IMR-90 (cell line): Measurements from ENCODE around the gene OXNAD1. TPM values are rescaled to one million over a fixed set of nuclear protein-coding genes. Genes with fewer than 3 reads are reported as not detected.

ENCODE experiments used
- ATAC-seq: fragments of 200-7000 bp; cut with Tn5 transposase; 2 replicates; pipeline ENCODE4 v1.9.1; 2020; ENCODE audit warnings: low read depth, mild to moderate bottlenecking, moderate library complexity
- BruUV-seq: library from RNA; stranded (reverse); fragments of 400-500 nt; replicated peaks from 2 replicates; lab custom pipeline; 2021; lab: Mats Ljungman, UMichigan
- CTCF ChIA-PET: fragments of 300-600 bp; formaldehyde crosslinking; extraction: SDS; loops from one replicate; lab custom pipeline; 2021; ENCODE audit warnings: antibody characterized with exemption; lab: Yijun Ruan, JAX
- POLR2A ChIA-PET: fragments of 300-600 bp; sonication (Branson Sonifier 250); formaldehyde crosslinking; loops from one replicate; lab custom pipeline; 2022; ENCODE audit warnings: antibody characterized with exemption; ENCODE audit not compliant: unreplicated experiment; lab: Charles Lee
- DNase-seq: peaks from one replicate; pipeline ENCODE4 v3.0.0; 2013
- H2AFZ ChIP-seq: replicated peaks from 2 replicates; pipeline ENCODE3; 2013; ENCODE audit warnings: low read length, mild to moderate bottlenecking; ENCODE audit not compliant: poor library complexity
- H2AK5ac ChIP-seq: 2 replicates; pipeline ENCODE4 v1.6.1; 2013; ENCODE audit warnings: low read depth, low read length, inconsistent platforms
- H2AK9ac ChIP-seq: replicated peaks from 2 replicates; pipeline ENCODE3; 2013; ENCODE audit warnings: mild to moderate bottlenecking, low read depth, low read length, moderate library complexity; ENCODE audit not compliant: poor library complexity
- H2BK120ac ChIP-seq: 2 replicates; pipeline ENCODE4 v1.6.1; 2013; ENCODE audit warnings: low read depth, low read length, inconsistent platforms
- H2BK15ac ChIP-seq: 3 replicates; pipeline ENCODE4 v1.6.1; 2013; ENCODE audit warnings: low read depth, low read length, inconsistent platforms
- H2BK20ac ChIP-seq: 2 replicates; pipeline ENCODE4 v1.6.1; 2013; ENCODE audit warnings: low read depth, mild to moderate bottlenecking, inconsistent platforms, low read length, moderate library complexity
- H2BK5ac ChIP-seq: 2 replicates; pipeline ENCODE4 v1.6.1; 2013; ENCODE audit warnings: mild to moderate bottlenecking, low read depth, low read length, inconsistent platforms; ENCODE audit not compliant: poor library complexity, severe bottlenecking
- H3K14ac ChIP-seq: replicated peaks from 2 replicates; pipeline ENCODE4 v1.6.1; 2013; ENCODE audit warnings: low read depth, low read length, inconsistent platforms
- H3K18ac ChIP-seq: 2 replicates; pipeline ENCODE4 v1.6.1; 2013; ENCODE audit warnings: low read depth, low read length, control low read depth
- H3K23ac ChIP-seq: 2 replicates; pipeline ENCODE4 v1.6.1; 2013; ENCODE audit warnings: low read depth, low read length, inconsistent platforms
- H3K27ac ChIP-seq: 2 replicates; pipeline ENCODE4 v1.5.1; 2013; ENCODE audit warnings: mild to moderate bottlenecking, control low read depth, low read length; ENCODE audit not compliant: insufficient read depth
- H3K27me3 ChIP-seq: 2 replicates; pipeline ENCODE4 v1.6.1; 2013; ENCODE audit warnings: low read length; ENCODE audit not compliant: control insufficient read depth, insufficient read depth
- H3K36me3 ChIP-seq: 2 replicates; pipeline ENCODE4 v1.6.1; 2013; ENCODE audit warnings: low read length, mixed read lengths; ENCODE audit not compliant: control insufficient read depth, insufficient read depth
- H3K4ac ChIP-seq: 2 replicates; pipeline ENCODE4 v1.6.1; 2013; ENCODE audit warnings: low read depth, low read length, inconsistent platforms
- H3K4me1 ChIP-seq: 2 replicates; pipeline ENCODE4 v1.6.1; 2013; ENCODE audit warnings: low read length, mixed read lengths; ENCODE audit not compliant: control insufficient read depth, insufficient read depth
- H3K4me2 ChIP-seq: 2 replicates; pipeline ENCODE4 v1.6.1; 2013; ENCODE audit warnings: low read depth, mild to moderate bottlenecking, control low read depth, low read length, moderate library complexity
- H3K4me3 ChIP-seq: 2 replicates; pipeline ENCODE4 v1.5.1; 2013; ENCODE audit warnings: low read depth, mild to moderate bottlenecking, control low read depth, low read length, moderate library complexity; ENCODE audit not compliant: insufficient read depth
- H3K56ac ChIP-seq: 2 replicates; pipeline ENCODE4 v1.6.1; 2013; ENCODE audit warnings: low read length, inconsistent platforms; ENCODE audit not compliant: insufficient read depth; ENCODE audit errors: extremely low read depth
- H3K79me1 ChIP-seq, 2 experiments: 2 replicates each; pipeline ENCODE4 v1.6.1; 2013; ENCODE audit warnings: low read length in 2 of 2, inconsistent platforms in 1 of 2, low read depth in 1 of 2
- H3K9ac ChIP-seq: 2 replicates; pipeline ENCODE4 v1.6.1; 2013; ENCODE audit warnings: low read depth, low read length, control low read depth
- H3K9me1 ChIP-seq: 2 replicates; pipeline ENCODE4 v1.6.1; 2013; ENCODE audit warnings: low read length, inconsistent platforms; ENCODE audit not compliant: insufficient read depth
- H3K9me3 ChIP-seq: 2 replicates; pipeline ENCODE4 v1.6.1; 2013; ENCODE audit warnings: low read length; ENCODE audit not compliant: control insufficient read depth, insufficient read depth
- H4K20me1 ChIP-seq: 2 replicates; pipeline ENCODE4 v1.6.1; 2013; ENCODE audit warnings: low read length, inconsistent platforms; ENCODE audit not compliant: insufficient read depth
- H4K5ac ChIP-seq: 2 replicates; pipeline ENCODE4 v1.6.1; 2013; ENCODE audit warnings: mild to moderate bottlenecking, low read depth, low read length, control low read depth
- H4K8ac ChIP-seq, 2 experiments: 2 replicates each; pipeline ENCODE4 v1.6.1; 2013; ENCODE audit warnings: low read depth in 2 of 2, low read length in 2 of 2, control low read depth in 1 of 2, inconsistent platforms in 1 of 2
- H4K91ac ChIP-seq: 2 replicates; pipeline ENCODE4 v1.6.1; 2013; ENCODE audit warnings: low read depth, low read length, inconsistent platforms; ENCODE audit not compliant: insufficient read depth
- BHLHE40 ChIP-seq: fragments of 150-350 bp; IDR thresholded peaks from 2 replicates; pipeline ENCODE4 v1.6.1; 2016; ENCODE audit warnings: mild to moderate bottlenecking, low read depth, low read length
- CEBPB ChIP-seq: IDR thresholded peaks from 2 replicates; pipeline ENCODE4 v1.6.1; 2012; ENCODE audit warnings: low read depth, low read length, improper control_type of control experiment
- CTCF ChIP-seq: conservative IDR thresholded peaks from 2 replicates; pipeline ENCODE4 v1.5.1; 2012; ENCODE audit warnings: mild to moderate bottlenecking, low read depth, low read length, improper control_type of control experiment
- ELK1 ChIP-seq: fragments of 150-350 bp; IDR thresholded peaks from 2 replicates; pipeline ENCODE4 v1.6.1; 2016; ENCODE audit warnings: low read depth, mild to moderate bottlenecking, low read length, moderate library complexity, borderline replicate concordance
- MAFK ChIP-seq: IDR thresholded peaks from 2 replicates; pipeline ENCODE4 v1.6.1; 2012; ENCODE audit warnings: low read depth, low read length, improper control_type of control experiment
- MXI1 ChIP-seq: IDR thresholded peaks from 2 replicates; pipeline ENCODE4 v1.6.1; 2012; ENCODE audit warnings: low read depth, mild to moderate bottlenecking, low read length, moderate library complexity, borderline replicate concordance
- POLR2A ChIP-seq: IDR thresholded peaks from 2 replicates; pipeline ENCODE4 v1.6.1; 2012; ENCODE audit warnings: mild to moderate bottlenecking, low read depth, low read length
- RAD21 ChIP-seq: IDR thresholded peaks from 2 replicates; pipeline ENCODE4 v1.6.1; 2012; ENCODE audit warnings: low read length, improper control_type of control experiment
- SMC3 ChIP-seq: fragments of 150-350 bp; IDR thresholded peaks from 2 replicates; pipeline ENCODE4 v1.6.1; 2016; ENCODE audit warnings: low read depth, mild to moderate bottlenecking, antibody characterized with exemption, low read length, moderate library complexity
- USF2 ChIP-seq: fragments of 150-350 bp; IDR thresholded peaks from 2 replicates; pipeline ENCODE4 v1.6.1; 2017; ENCODE audit warnings: mild to moderate bottlenecking, antibody characterized with exemption, low read length, low read depth
- WGBS, 2 experiments: methylation state at CpG; one replicate each; pipeline versions ENCODE4 v1.1.5 to v1.1.7; 2013; ENCODE audit warnings: missing lambda C conversion rate in 2 of 2; ENCODE audit not compliant: insufficient read length in 1 of 2; ENCODE audit errors: extremely low coverage in 2 of 2; 5-methylcytosine and 5-hydroxymethylcytosine counted together
- dilution Hi-C: fragments of 300-500 bp; cut with HindIII; formaldehyde crosslinking; loops from one replicate; pipeline ENCODE4 v1.14.3; 2018; ENCODE audit warnings: low sequenced_read_pairs; ENCODE audit not compliant: unreplicated experiment
- in situ Hi-C: fragments of 300-500 bp; cut with MboI; formaldehyde crosslinking; loops from 3 replicates; pipeline ENCODE4 v1.14.3; 2019; ENCODE audit warnings: low sequenced_read_pairs, inconsistent platforms, mixed read lengths
- intact Hi-C: fragments of 100-400 bp; cut with micrococcal nuclease; formaldehyde crosslinking; loops from 2 replicates; pipeline ENCODE4 v1.10.0; 2022
- polyA plus RNA-seq, 3 experiments: library from polyadenylated mRNA; depleted of rRNA; stranded (reverse); fragments of >200 nt; gene quantifications; 2 replicates each; pipeline ENCODE4 v1.2.3, GENCODE V29; 2012; ENCODE audit warnings: low replicate concordance in 1 of 3
- total RNA-seq: library from RNA; depleted of rRNA; stranded (reverse); fragments of >200 nt; gene quantifications from 2 replicates; pipeline ENCODE4 v1.2.3, GENCODE V29; 2012

Gene OXNAD1
- total and polyA plus RNA-seq, 2 of the 4 experiments (the other 2 are of a cell fraction) = 6.2 to 11.3 TPM

GRCh38 chr3:16222547-16222946, 42.5 kb upstream of the OXNAD1 start:
- DNase-seq = no peak
- no peak overlapping the region for H2AK9ac ChIP-seq
- TF ChIP-seq BHLHE40 (no peak), RAD21 (no peak), USF2 (no peak), MXI1 (no peak), CTCF (no peak), SMC3 (no peak), CEBPB (no peak), ELK1 (no peak), POLR2A (no peak), MAFK (no peak)
- CTCF ChIA-PET = no interaction called here
- in situ Hi-C loops = no loop called here
- H2BK15ac ChIP-seq = no peak overlapping the region
- no peak overlapping the region for H2BK5ac ChIP-seq
- H3K27me3 ChIP-seq = no peaks in the 10 kb centered on the region
- dilution Hi-C loops = no loop called here
- no peak overlapping the region for H4K5ac ChIP-seq
- no peaks in the 10 kb centered on the region for H3K79me1 ChIP-seq
- no peaks in the 10 kb centered on the region for H4K20me1 ChIP-seq
- H4K8ac ChIP-seq = no peak overlapping the region
- H3K4me1 ChIP-seq = no peaks in the 10 kb centered on the region
- H2BK120ac ChIP-seq = no peak overlapping the region
- no TSS peak for BruUV-seq
- 100% methylated on average over 2 of the region's 2 CpGs; no CpG with 5 or more reads in 1 of the 2 experiments for WGBS, 2 experiments
- POLR2A ChIA-PET = no interaction called here
- no peaks in the 10 kb centered on the region for H3K9me3 ChIP-seq
- H2BK20ac ChIP-seq = no peak overlapping the region
- no peak overlapping the region for H2AFZ ChIP-seq
- H2AK5ac ChIP-seq = no peak overlapping the region
- no peak overlapping the region for H3K23ac ChIP-seq
- no peak overlapping the region for H3K56ac ChIP-seq
- no peak overlapping the region for H3K4me3 ChIP-seq
- no peak overlapping the region for H3K9ac ChIP-seq
- ATAC-seq = no peak
- H4K91ac ChIP-seq = no peak overlapping the region
- no peak overlapping the region for H3K4me2 ChIP-seq
- H3K4ac ChIP-seq = no peak overlapping the region
- H3K14ac ChIP-seq = no peak overlapping the region
- intact Hi-C loops = no loop called here
- H3K27ac ChIP-seq = no peak overlapping the region
- no peaks in the 10 kb centered on the region for H3K9me1 ChIP-seq
- no peak overlapping the region for H3K18ac ChIP-seq
- H3K36me3 ChIP-seq = peaks cover 50% of the 10 kb centered on the region
